Hindlimb muscle (tissue), 1 donor: ENCODE results near the gene MTA3. TPM values are rescaled to one million over a fixed set of nuclear protein-coding genes. Genes with fewer than 3 reads are reported as not detected.
A peak's percentile ranks its signal among the peaks of the same experiment; 100 is the strongest.
"Not testable (repeated sequence)": the region's sequence is repeated elsewhere in the genome, so short reads cannot be mapped to it uniquely, and the experiment has no call there.

Experiments used
- DNase-seq: peaks from one replicate; pipeline ENCODE4 v3.0.0-alpha.2; 2013
- polyA plus RNA-seq: library from polyadenylated mRNA; unstranded; fragments of 120-200 nt; gene quantifications from one replicate; pipeline ENCODE4 v1.2.1, GENCODE V29; 2013; ENCODE audit not compliant: insufficient read length

Gene MTA3
- polyA plus RNA-seq, 1 donor = 26.9 TPM

GRCh38 chr2:42567806-42568400, 529 bp upstream of the MTA3 start:
- DNase-seq = peak; percentile 40

- DNase-seq = peak; percentile 50
Observed at GRCh38 chr2:42569116-42569711, 782 bp downstream of the MTA3 start.

- no peak for DNase-seq
Observed at GRCh38 chr2:42569883-42570282, 1.5 kb downstream of the MTA3 start.

- DNase-seq = no peak
Observed at GRCh38 chr2:42572297-42573081, 4.1 kb downstream of the MTA3 start.

- DNase-seq = no peak
Observed at GRCh38 chr2:42573256-42573655, 4.8 kb downstream of the MTA3 start.

- no peak for DNase-seq
Observed at GRCh38 chr2:42575458-42576064, 7.1 kb downstream of the MTA3 start.

- no peak for DNase-seq
Observed at GRCh38 chr2:42578621-42579020, 10.2 kb downstream of the MTA3 start.

- DNase-seq = no peak
Observed at GRCh38 chr2:42581257-42581656, 12.8 kb downstream of the MTA3 start.

GRCh38 chr2:42584628-42585027, 16.2 kb downstream of the MTA3 start:
- not testable (repeated sequence) for DNase-seq

- no peak for DNase-seq
Observed at GRCh38 chr2:42585779-42586178, 17.3 kb downstream of the MTA3 start.

- DNase-seq = no peak
Observed at GRCh38 chr2:42587526-42588117, 19.2 kb downstream of the MTA3 start.

- DNase-seq = no peak
Observed at GRCh38 chr2:42588121-42588520, 19.7 kb downstream of the MTA3 start.

GRCh38 chr2:42590176-42590575, 21.7 kb downstream of the MTA3 start:
- no peak for DNase-seq

GRCh38 chr2:42593282-42593681, 24.9 kb downstream of the MTA3 start:
- DNase-seq = no peak

GRCh38 chr2:42598656-42599055, 30.2 kb downstream of the MTA3 start:
- DNase-seq = no peak

- DNase-seq = no peak
Observed at GRCh38 chr2:42601076-42601475, 32.6 kb downstream of the MTA3 start.

- no peak for DNase-seq
Observed at GRCh38 chr2:42602218-42602875, 33.9 kb downstream of the MTA3 start.

GRCh38 chr2:42602876-42603219, 34.4 kb downstream of the MTA3 start:
- no peak for DNase-seq

- not testable (repeated sequence) for DNase-seq
Observed at GRCh38 chr2:42604341-42604867, 36.0 kb downstream of the MTA3 start.

- DNase-seq = not testable (repeated sequence)
Observed at GRCh38 chr2:42606166-42606565, 37.7 kb downstream of the MTA3 start.

GRCh38 chr2:42607101-42607637, 38.7 kb downstream of the MTA3 start:
- DNase-seq = no peak
